OCI-LY3 (cell line): ENCODE data around the gene KLHDC2.

Experiments used
- EZH2phosphoT487 ChIP-seq: fragments of 200-600 bp; shearing (Covaris generic); IDR thresholded peaks from 2 replicates; pipeline ENCODE4 v1.6.1; 2018; ENCODE audit warnings: antibody characterized with exemption, mixed run types, low read depth
- TF ChIP-seq, protein P1 (sequence below): fragments of 200-600, 300-600 bp; sonication (generic); IDR thresholded peaks from 2 replicates; pipeline ENCODE4 v1.5.1; 2014; ENCODE audit warnings: antibody characterized with exemption, low read length, low read depth

DNA sequence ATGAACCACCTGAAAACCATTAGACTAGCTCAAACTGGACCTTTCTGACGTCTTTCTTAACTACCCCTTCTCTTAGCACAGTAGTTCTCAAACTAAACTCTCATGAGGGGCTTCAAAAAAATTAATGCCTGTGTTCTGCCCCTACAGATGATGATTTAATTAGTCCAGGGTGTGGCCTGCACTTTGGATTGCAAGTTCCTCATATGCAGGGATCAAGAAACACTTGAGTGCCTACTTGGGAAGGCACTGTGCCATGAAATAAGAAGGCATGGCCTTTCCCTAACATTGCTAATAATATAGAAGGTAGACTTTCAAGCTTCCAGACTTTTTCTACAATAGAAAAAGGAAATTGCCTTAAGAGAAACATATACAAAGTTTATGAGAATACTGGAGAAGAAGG lies 22.8 kb upstream of the KLHDC2 start:
- TF ChIP-seq, protein P1, sequence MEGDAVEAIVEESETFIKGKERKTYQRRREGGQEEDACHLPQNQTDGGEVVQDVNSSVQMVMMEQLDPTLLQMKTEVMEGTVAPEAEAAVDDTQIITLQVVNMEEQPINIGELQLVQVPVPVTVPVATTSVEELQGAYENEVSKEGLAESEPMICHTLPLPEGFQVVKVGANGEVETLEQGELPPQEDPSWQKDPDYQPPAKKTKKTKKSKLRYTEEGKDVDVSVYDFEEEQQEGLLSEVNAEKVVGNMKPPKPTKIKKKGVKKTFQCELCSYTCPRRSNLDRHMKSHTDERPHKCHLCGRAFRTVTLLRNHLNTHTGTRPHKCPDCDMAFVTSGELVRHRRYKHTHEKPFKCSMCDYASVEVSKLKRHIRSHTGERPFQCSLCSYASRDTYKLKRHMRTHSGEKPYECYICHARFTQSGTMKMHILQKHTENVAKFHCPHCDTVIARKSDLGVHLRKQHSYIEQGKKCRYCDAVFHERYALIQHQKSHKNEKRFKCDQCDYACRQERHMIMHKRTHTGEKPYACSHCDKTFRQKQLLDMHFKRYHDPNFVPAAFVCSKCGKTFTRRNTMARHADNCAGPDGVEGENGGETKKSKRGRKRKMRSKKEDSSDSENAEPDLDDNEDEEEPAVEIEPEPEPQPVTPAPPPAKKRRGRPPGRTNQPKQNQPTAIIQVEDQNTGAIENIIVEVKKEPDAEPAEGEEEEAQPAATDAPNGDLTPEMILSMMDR, result no peak
- no peak for TF ChIP-seq EZH2phosphoT487
